K562 (cell line): ENCODE data around the gene FGF21. TPM values are rescaled to one million over a fixed set of nuclear protein-coding genes. Genes with fewer than 3 reads are reported as not detected.

Experiments
- CREB3L1 ChIP-seq: fragments of 450-650 bp; IDR thresholded peaks from 2 replicates; pipeline ENCODE4 v1.6.1; 2014; ENCODE audit warnings: low read depth, mild to moderate bottlenecking, moderate library complexity, borderline replicate concordance
- CREM ChIP-seq: IDR thresholded peaks from 2 replicates; pipeline ENCODE4 v1.6.1; 2014; ENCODE audit warnings: antibody characterized with exemption, low read depth
- CSDE1 ChIP-seq, 2 experiments: fragments of 450-650 bp; IDR thresholded peaks; 2 replicates each; pipeline ENCODE4 v1.6.1; 2016; ENCODE audit warnings: mild to moderate bottlenecking in 1 of 2
- HNRNPK ChIP-seq: fragments of 200-400 bp; formaldehyde crosslinking; IDR thresholded peaks from one replicate; pipeline ENCODE4 v1.6.1; 2018; ENCODE audit warnings: mild to moderate bottlenecking, low read depth, low read length; ENCODE audit not compliant: poor library complexity, severe bottlenecking
- IRF2 ChIP-seq: sonication (generic); formaldehyde crosslinking; IDR thresholded peaks from 2 replicates; pipeline ENCODE4 v1.8.1; 2022; ENCODE audit warnings: mild to moderate bottlenecking, missing genetic modification reagents
- KLF16 ChIP-seq: IDR thresholded peaks from 2 replicates; pipeline ENCODE4 v1.6.1; 2016; ENCODE audit warnings: antibody characterized with exemption
- NONO ChIP-seq, 2 experiments: fragments of 200-400 bp in 1 of 2; fragments of 450-650 bp in 1 of 2; formaldehyde crosslinking in 1 of 2; IDR thresholded peaks; 2 replicates each; pipeline ENCODE4 v1.6.1; 2017; ENCODE audit warnings: low read depth in 2 of 2, mild to moderate bottlenecking in 2 of 2, moderate library complexity in 2 of 2, low read length in 1 of 2
- PHTF2 ChIP-seq: fragments of 250-450 bp; sonication (Bioruptor Pico); IDR thresholded peaks from 2 replicates; pipeline ENCODE4 v1.5.0; 2021; ENCODE audit warnings: mild to moderate bottlenecking
- POU5F1 ChIP-seq: fragments of 150-350 bp; IDR thresholded peaks from 2 replicates; pipeline ENCODE4 v1.6.1; 2014; ENCODE audit warnings: borderline replicate concordance, low read length, low read depth, mild to moderate bottlenecking; ENCODE audit not compliant: partially characterized antibody
- RBM34 ChIP-seq: fragments of 200-400 bp; formaldehyde crosslinking; IDR thresholded peaks from 2 replicates; pipeline ENCODE4 v1.6.1; 2018; ENCODE audit warnings: low read length, borderline replicate concordance; ENCODE audit not compliant: insufficient read depth
- UBTF ChIP-seq, 2 experiments: IDR thresholded peaks; 2 replicates each; pipeline ENCODE4 v1.6.1; 2012; ENCODE audit warnings: improper control_type of control experiment in 2 of 2, low read depth in 2 of 2, low read length in 2 of 2, borderline replicate concordance in 1 of 2
- XRCC4 ChIP-seq: IDR thresholded peaks from one replicate; pipeline ENCODE4 v1.6.1; 2011; ENCODE audit not compliant: insufficient read depth, insufficient read length; ENCODE audit errors: extremely low read depth
- YBX1 ChIP-seq: fragments of 450-650 bp; IDR thresholded peaks from 2 replicates; pipeline ENCODE4 v1.7.1; 2016; ENCODE audit warnings: mild to moderate bottlenecking
- ZBED1 ChIP-seq: IDR thresholded peaks from 2 replicates; pipeline ENCODE4 v1.6.1; 2014
- ZBTB17 ChIP-seq: fragments of 450-650 bp; formaldehyde crosslinking; IDR thresholded peaks from 2 replicates; pipeline ENCODE4 v1.4.0; 2020; ENCODE audit warnings: mild to moderate bottlenecking
- ZNF121 ChIP-seq: sonication (generic); formaldehyde crosslinking; conservative IDR thresholded peaks from 2 replicates; pipeline ENCODE4 v1.8.0; 2022; ENCODE audit warnings: missing genetic modification reagents
- ZNF280A ChIP-seq: fragments of 450-650 bp; IDR thresholded peaks from 2 replicates; pipeline ENCODE4 v1.6.1; 2018; ENCODE audit warnings: mild to moderate bottlenecking, low read depth; ENCODE audit not compliant: partially characterized antibody
- ZNF311 ChIP-seq: fragments of 250-450 bp; sonication (Bioruptor Pico); IDR thresholded peaks from 2 replicates; pipeline ENCODE4 v1.4.0; 2020; ENCODE audit warnings: mild to moderate bottlenecking, moderate library complexity
- polyA plus RNA-seq, 8 experiments: library from polyadenylated mRNA; depleted of rRNA in 4 of 8; stranded (reverse) in 5 of 8; unstranded in 3 of 8; fragments of >200 nt; fragmentation: Nextera tagmentation in 2 of 8; fragmentation: Illumina TruSeq in 1 of 8; extraction: Ambion mirVana in 2 of 8; extraction: Trizol in 1 of 8; gene quantifications; 2 replicates each; pipeline versions ENCODE4 v1.2.1 to v1.2.3, GENCODE V29; 2011 to 2014; ENCODE audit warnings: inconsistent platforms in 1 of 8, missing spikeins in 1 of 8
- total RNA-seq, 7 experiments: library from RNA; depleted of rRNA in 6 of 7; stranded (reverse); fragments of >200 nt in 6 of 7; fragmentation: Illumina TruSeq in 2 of 7; extraction: Trizol in 2 of 7; gene quantifications; 2 replicates each; pipeline versions ENCODE4 v1.2.1 to v1.2.3, GENCODE V29; 2011 to 2021; ENCODE audit warnings: low replicate concordance in 1 of 7
- TF ChIP-seq, protein P1 (sequence below): sonication (generic); IDR thresholded peaks from 2 replicates; pipeline ENCODE4 v1.6.1; 2016
- TF ChIP-seq, protein P2 (sequence below), 2 experiments: fragments of 450-650 bp in 1 of 2; sonication (generic) in 1 of 2; formaldehyde crosslinking in 1 of 2; IDR thresholded peaks in 1 of 2; conservative IDR thresholded peaks in 1 of 2; 2 replicates each; pipeline versions ENCODE4 v1.6.1 to v1.8.1; 2016 to 2023; ENCODE audit warnings: mild to moderate bottlenecking in 2 of 2, moderate library complexity in 2 of 2, inconsistent platforms in 1 of 2, missing genetic modification reagents in 1 of 2

FGF21 gene
- total and polyA plus RNA-seq, 9 of the 15 experiments (the other 6 are each of a cell fraction or from before 2014, with no cell fraction given), result 0.04 to 0.77 (median 0.09) TPM; not detected in 6

GRCh38 chr19:48745208-48745995, 9.9 kb upstream of the FGF21 start (continued):
- TF ChIP-seq UBTF (IDR thresholded peaks at IDR 0.05; ENCODE audit: borderline replicate concordance in 1 of 2, low read depth in 2 of 2, low read length in 2 of 2), result no peak
- TF ChIP-seq PHTF2 (CRISPR knock-in tag), result no peak
- peak; percentile 55; the same call in 1 of the 2 replicates for TF ChIP-seq CREB3L1
- TF ChIP-seq, protein P1, sequence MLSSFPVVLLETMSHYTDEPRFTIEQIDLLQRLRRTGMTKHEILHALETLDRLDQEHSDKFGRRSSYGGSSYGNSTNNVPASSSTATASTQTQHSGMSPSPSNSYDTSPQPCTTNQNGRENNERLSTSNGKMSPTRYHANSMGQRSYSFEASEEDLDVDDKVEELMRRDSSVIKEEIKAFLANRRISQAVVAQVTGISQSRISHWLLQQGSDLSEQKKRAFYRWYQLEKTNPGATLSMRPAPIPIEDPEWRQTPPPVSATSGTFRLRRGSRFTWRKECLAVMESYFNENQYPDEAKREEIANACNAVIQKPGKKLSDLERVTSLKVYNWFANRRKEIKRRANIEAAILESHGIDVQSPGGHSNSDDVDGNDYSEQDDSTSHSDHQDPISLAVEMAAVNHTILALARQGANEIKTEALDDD, result no peak
- no peak for TF ChIP-seq NONO (IDR thresholded peaks at IDR 0.05; ENCODE audit: low read depth in 2 of 2, low read length in 1 of 2)
- peak; percentile 30 for TF ChIP-seq POU5F1
- TF ChIP-seq XRCC4, result no peak
- no peak for TF ChIP-seq CSDE1 (IDR thresholded peaks at IDR 0.05)
- TF ChIP-seq ZNF121, result no peak
- TF ChIP-seq ZBED1, result no peak
- TF ChIP-seq ZBTB17 (CRISPR knock-in tag), result no peak
- TF ChIP-seq HNRNPK, result no peak
- TF ChIP-seq ZNF280A, result no peak
- TF ChIP-seq YBX1, result no peak
- TF ChIP-seq KLF16, result no peak
- TF ChIP-seq, protein P2, sequence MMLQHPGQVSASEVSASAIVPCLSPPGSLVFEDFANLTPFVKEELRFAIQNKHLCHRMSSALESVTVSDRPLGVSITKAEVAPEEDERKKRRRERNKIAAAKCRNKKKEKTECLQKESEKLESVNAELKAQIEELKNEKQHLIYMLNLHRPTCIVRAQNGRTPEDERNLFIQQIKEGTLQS (IDR thresholded peaks at IDR 0.05), result no peak
- TF ChIP-seq, protein P2 (CRISPR knock-in tag; conservative IDR thresholded peaks at IDR 0.05), result no peak
- TF ChIP-seq RBM34, result no peak
- TF ChIP-seq IRF2, result no peak
- peak; percentile 71 for TF ChIP-seq CREM
- no peak for TF ChIP-seq ZNF311 (CRISPR knock-in tag)
